Hypothalamus (tissue), 51 donors: ENCODE data around the gene TTC24.
A peak's percentile ranks its signal among the peaks of the same experiment; 100 is the strongest.

Experiments used
- DNase-seq, 51 donors: peaks; one replicate each; lab custom pipeline; 2025; lab: John Stamatoyannopoulos, UW

The TTC24 gene

DNA sequence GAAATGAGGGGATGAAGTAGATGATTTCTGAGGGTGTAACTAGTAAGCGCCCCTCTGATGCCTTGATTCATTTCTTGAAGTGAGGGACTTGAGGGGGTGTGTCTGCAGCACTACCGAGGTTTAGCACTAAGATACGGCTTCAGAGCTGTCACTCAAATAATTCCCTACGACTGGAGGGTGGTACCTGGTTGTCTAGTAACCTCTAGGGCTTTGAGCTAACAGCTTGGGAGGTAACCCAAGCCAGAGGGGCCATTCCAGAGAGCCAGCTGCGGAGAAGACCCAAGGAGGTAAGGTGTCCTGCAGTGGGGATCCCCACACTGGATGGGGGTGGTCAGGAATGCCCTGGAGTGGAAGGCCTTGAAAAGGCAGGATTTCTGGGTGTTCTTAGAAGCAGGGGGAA, at the start of gene TTC24:
Gene TTC24, plus strand, starts transcription at position 252 of the 400 bp plus-strand sequence. CDS start 1,642 bp downstream, outside the sequence.
- DNase-seq: no peak

DNA sequence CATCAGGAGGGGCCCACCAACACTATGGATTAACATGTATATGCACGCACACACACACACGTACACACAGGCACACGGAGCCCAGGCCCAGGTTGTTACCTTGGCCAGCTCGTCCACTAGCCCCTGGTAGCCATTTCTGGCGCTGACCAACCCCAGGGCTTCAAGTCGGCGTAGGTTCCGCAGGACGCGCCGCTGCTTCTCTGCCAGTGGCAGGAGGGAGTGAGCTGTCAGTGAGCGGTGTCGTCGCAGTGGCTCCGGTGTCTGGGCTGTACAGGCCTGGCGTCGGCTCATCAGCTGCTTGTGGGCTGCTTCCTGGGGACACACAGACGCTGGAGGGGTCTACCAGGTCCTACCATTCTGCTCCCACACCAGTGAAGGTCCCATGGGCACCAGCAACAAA, 49.5 kb upstream of the TTC24 start:
- DNase-seq: no peak

DNA sequence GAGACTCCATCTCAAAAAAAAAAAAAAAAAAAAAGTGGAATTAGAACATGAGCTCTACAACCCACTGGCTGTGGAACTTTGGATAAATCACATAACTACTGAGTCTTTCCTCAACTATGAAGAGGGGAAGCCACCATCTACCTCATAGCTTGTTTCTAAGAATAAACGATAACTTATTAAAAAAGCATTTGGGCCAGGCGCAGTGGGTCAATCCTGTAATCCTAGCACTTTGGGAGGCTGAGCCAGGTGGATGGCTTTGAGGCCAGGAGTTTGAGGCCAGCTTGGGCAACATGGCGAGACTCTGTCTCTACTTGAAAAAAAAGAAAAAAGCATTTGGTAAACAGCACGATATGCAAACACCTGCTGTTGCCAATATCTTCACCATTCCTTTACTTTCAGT, 47.1 kb upstream of the TTC24 start:
- DNase-seq: no peak

DNA sequence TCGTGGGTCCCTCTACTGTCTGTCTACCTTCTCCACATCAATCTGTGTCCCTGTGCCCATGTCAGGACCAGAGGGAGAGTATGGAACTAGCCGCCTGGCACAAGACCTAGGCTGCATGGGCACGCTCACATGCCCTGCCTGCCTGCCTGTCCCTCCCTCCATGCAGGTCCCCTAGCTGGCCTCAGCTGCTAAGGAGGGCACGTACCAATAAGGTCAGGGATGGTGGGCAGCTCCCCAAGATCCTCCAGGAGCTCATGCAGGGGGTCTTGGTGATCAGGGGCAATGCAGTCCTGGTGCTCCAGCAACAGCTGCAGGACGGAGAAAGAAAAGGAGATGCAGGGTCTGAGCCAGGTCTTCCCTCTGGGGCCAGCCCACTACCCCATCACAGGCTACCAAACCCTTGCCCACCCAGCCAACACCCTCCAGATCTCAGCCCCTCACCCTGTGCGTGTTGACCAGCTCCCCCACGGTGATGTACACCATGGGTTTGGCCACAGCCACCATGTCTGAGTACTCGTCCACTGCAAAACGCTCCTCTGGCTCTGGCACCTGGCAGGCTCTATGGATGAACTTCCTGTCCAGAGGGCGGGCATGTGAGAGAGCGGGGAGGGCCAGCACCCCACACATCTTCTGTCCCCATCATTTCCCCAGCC, 45.8 kb upstream of the TTC24 start:
- no peak for DNase-seq

DNA sequence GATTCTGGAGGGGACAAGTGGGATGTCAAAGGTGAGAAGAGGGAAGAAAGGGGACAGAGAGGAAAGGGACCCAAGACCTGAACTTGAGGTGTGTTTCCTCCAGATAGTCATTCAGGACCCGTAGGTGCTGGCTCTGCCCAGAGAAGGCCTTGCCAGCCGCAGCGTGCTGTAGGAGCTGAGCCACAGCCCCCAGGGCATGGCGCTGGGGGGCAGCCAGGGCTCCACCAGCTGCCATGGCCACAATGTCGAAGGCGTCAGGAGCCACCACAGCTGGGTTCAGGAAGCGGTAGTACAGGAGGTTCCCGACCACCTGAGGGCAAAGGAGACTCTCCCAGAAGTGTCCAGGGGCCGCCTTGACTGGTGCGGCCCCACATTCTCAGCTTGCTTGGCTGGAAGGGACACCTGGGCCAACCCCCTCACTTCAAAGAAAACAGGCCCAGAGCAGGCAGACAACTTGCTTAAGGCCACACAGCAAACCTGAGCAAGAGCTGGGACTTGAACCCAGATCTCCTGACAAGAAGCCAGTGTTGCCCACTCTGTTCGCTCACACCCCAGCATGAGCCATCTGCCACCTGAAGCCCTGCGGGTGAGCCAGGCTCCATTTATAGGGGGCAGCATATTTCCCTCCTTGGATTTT, 45.0 kb upstream of the TTC24 start:
- DNase-seq: no peak

DNA sequence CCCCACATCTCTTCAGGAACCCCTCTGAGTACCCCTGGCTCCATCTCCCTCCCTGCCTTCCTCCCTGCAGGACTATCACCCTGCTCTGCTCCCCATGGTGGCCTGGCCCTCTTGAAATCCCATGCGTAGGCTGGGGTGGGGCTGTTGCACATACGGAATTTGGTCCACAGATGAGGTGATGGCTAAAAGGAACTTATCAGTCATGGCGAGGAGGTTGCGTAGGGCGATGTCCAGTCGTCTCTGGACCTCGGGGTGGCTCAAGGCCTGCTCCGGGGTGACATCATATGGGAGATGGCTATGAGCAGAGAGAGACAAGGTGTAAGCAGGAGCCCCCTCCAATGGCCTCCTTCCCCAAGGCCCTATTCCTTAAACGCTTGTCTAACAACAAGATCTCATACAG, 42.5 kb upstream of the TTC24 start:
- no peak for DNase-seq

DNA sequence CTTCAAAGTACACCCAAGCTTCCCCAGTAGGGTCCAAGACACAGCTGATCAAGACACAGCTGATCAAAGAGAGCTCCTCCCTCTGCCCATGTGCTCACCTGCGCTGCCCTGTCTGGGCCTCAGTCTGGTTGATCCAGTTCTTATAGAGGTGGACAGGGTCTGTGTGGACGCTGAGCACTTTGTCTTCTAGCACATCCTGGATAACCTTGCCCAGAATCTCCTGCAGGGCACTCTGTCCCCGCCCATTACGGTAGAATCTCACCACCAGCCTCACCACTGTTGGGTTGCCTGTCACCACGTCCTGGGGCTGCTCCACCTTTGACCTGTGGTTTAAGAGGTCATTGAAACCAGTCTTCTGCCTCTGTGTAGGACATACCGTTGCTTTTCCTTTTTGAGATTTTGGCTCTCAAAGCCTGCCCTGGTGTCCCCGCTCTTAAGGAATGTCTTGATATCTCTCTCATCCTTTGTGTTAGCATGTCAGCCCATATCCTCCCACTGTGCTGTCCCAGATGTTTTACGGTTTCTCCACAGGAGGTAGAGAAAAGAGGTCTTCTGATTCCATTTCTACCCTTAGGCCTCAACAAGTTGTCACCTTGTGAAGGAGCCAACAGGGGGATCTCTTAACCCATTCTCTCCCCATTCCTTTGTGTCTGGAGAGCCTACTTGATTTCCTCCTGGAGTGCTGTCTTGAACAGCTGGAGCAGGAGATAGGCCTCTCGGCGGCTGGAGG, 40.6 kb upstream of the TTC24 start:
- no peak for DNase-seq

DNA sequence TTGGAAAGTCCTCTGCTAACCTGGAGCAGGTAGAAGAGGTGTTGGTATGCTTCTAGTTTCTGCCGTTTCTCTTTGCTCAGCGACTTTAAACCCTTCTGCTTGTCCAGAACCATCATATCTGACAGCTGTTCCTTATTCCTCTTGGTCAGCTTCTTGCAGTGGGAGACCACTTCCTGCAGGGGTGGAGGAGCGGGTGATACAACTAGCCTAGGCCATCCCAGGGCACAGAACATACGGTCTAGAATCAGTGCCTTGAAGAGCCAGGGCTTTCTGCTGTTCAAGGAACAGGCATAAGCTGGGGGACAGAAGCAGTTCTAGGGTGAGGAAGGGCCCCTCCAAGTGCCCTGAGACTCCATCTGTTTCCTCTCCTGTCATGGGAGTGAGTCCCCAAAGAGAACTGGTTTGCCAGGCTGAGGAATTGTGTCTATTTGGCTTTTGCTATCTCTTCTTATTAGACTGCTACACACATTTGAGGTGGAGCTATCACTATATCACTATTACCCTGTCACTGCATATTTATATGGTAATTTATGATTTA, 39.6 kb upstream of the TTC24 start:
- DNase-seq: peak in 1 of 51 donors; percentile 11

DNA sequence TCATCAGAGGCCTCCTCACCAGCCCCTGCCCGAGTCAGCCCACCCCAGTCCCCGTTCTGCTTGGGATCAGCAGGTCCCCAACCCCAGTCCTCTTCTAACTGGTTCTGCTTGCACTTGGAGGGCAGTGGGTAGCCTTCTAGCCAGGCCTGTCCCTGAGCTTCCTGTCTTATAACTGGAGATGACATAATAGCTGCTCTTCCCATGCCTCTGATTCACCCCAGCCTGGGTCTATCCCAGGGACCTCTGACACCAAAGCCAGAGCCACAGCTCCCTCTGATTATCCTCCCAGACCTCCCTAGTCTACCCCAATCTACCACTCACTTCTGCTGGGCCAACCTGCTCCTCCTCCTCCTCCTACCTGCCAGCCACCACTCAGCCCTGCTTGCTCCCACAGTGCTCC, 38.6 kb upstream of the TTC24 start:
- DNase-seq: no peak

DNA sequence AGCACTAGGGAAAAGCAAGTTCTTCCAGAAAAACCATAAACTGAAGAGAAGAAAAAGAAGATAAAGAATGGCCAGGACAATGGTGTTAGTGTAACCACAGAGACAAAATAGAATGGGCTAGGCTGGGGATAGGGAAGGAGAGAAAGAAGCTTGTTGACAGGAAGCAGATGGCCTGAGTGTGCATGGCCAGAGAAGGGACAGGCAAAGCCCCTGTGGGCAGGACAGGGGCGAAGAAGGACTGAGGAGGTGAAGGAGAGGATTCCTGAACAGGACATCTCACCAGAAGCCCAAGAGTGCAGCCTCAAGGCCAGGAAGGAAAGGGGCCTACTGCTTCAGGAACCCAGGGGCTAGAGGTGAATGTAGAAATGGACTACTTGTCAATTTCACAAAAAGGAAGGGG, 36.5 kb upstream of the TTC24 start:
- DNase-seq: no peak

DNA sequence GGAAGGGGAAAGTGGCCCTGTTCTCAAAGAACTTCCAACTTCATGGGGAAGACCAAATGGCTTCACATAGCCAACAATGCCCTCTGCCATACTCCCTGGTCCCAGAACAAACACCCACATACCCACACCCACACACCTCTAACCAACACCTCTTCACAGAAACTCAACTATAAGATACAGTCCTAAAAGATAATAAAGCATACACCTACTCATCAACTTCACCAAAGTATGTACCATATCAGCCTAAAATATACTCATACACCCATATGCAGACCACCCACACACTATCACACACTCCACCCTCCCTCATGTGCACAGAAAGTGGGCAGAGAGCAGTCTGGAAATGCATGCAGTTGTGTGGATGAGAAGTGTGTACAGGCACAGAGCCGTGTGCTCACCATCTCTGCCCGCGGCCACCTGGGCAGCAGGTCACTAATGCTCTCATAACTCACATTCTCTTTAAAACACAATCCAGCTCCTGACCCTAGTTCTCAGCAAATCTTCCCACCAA, 34.9 kb upstream of the TTC24 start:
- peak in 1 of 51 donors; percentile 8 for DNase-seq

DNA sequence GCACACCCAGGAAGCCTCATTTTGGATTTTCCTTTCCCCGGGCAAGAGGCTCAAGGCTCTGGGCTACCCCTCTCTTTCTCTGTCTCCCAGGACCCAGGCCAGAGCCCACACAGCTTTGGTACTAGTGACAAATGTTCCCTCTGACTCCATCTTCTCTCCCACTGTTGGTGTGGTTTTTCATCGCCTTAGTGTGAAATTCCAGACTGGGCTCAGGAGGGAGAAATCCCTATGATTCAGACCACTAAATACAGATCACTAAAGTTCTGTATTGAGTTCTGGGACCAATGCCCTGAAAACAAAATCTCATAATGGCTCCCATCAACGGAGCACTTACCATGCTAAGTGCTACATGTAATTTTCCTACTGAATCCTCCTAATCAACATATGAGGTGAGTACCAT, 33.3 kb upstream of the TTC24 start:
- DNase-seq: peak in 1 of 51 donors; percentile 12

DNA sequence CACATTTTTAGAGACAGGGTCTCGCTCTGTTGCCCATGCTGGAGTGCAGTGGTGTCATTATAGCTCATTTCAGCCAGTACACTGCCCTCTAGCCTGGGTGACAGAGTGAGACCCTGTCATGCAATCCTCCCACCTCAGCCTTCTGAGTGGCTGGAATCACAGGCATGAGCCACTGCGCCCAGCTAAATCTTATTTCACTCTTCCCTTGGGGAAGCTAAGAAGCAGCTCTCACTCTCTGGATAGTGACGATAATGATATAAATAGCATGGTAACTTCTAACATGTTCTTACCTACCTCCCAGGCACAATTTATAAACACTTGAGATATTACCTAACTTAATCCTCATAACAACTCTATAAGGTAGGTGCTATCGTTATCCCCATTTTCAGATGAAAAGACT, 32.1 kb upstream of the TTC24 start:
- DNase-seq: no peak

DNA sequence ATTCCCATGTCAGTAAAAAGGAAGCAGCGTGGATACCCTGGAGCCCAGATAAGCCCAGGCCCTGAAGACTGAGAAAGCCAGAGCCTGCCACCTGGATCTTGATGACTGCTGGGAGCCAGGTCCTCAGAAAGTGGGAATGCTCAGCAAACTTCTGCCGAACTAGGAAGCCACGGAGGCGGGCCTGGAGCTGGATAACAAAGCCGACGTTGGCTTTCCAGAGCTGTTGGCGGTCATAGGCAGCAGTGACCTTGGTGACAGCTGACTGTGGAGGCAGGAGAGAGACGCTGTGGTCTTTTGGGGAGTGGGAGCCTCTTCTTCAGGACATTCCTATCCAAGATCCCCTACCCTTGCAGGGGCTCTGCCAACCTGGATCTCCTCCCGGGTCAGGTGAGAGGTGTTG, 31.5 kb upstream of the TTC24 start:
- no peak for DNase-seq

DNA sequence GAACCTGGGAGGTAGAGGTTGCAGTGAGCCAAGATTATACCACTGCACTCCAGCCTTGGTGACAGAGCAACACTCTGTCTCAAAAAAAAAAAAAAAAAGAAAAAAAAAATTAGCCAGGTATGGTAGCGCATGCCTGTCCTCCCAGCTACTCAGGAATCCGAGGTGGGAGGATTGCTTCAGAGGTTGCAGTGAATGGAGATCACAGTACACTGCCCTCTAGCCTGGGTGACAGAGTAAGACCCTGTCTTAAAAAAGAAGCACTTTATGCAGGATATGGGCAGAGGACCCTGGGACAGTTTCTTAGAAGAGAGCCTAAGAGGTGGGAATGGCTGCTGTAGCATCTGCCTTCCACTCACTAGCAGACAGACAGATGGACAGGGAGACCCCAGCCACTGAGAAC, 30.1 kb upstream of the TTC24 start:
- no peak for DNase-seq

DNA sequence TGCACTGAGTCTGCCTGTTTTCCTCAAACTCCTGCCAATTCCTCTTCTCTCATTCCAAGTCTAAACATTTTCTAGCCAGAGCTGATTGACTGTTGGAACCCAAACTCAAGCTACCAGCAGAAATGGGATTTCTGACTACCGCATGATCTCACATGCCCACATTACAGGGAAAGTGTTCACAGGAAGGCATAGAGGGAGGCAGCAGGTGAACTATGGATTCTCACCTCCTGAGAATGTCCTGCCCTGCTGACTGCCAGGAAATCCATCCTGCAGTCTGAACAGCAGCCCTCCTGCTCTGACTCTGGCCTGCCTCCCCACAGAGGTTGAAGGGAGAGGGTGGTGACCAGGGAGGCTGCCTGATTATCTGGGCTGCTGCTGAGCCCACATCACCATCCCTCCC, 29.7 kb upstream of the TTC24 start:
- no peak for DNase-seq

DNA sequence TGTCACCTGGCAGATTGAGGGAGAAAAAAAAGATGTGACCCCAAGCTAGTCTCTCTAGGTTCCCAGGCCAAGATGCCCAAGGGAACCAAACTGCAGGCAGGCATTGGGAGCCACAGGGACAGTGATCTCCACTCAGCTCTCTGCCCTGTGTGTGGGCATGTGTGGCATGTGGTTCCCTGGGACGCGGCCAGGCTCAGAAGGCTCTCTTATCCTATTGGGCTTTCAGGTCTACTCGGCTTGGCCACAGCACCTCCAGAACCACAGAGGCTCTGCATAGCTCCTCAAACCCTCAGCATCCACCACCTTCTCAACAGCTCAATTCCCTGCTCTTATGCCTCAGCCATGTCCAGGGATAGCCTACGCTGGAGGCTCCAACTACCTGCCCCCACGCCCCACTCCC, 29.2 kb upstream of the TTC24 start:
- no peak for DNase-seq

DNA sequence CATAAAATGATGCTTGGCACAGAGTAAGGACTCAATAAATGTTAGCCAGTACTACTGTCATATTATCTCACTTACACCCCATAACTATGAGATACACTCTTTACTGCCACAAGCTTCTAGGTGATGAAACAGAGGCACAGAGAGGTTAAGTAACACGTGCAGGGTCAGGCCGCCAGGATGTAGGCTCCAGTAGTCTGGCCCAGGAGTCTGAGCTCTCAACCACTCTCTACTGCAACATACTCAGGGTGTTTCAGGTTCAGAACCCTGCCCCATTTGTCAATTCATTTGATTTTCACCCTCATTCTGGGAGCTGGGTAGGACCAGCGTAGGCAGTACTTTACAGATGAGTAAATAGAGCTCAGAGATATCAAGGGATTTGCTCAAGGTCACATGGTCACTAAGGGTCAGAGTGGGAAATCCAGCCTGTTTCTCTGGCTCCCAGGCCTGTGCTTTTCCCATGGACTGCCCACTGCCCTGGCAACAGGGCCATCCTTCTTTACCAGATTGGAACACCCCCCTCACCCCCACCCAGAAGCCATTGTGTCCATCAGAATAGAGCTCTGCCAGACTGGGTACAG, 28.4 kb upstream of the TTC24 start:
- DNase-seq: no peak

DNA sequence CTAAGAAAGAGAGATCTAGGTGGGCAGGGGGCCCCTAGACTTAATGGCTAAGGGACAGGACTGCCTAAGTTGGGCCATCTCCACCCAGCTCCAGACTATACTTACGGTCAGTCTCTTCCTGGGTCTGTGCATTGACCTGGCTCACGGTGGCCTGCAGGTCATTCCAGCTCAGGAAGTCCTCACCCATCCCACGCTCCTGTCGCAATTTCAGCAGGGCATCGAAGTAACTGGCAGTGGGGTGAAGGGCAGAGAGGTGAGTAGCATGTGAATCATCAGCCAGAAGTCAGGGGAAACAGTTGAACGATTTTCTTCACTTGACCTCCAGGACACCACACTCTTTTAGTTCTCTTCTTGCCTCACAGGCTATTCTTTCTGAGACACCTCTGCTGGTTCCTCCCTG, 27.7 kb upstream of the TTC24 start:
- no peak for DNase-seq

DNA sequence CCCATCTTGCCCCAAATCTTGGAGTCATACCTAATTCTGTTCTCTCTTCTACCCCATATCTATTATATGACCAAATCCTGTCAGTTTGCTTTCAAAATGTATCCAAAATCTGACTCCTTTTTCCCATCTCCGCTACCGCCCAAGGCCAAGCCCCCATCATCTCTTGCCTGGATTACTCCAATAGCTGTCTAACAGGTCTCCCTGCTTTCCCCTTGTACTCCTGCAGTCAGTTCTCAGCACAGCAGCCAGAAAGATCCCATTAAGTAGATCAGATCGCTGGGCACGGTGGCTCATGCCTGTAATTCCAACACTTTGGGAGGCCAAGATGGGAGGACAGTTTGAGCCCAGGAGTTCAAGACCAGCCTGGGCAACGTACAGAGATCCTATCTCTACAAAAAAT, 27.0 kb upstream of the TTC24 start:
- no peak for DNase-seq

DNA sequence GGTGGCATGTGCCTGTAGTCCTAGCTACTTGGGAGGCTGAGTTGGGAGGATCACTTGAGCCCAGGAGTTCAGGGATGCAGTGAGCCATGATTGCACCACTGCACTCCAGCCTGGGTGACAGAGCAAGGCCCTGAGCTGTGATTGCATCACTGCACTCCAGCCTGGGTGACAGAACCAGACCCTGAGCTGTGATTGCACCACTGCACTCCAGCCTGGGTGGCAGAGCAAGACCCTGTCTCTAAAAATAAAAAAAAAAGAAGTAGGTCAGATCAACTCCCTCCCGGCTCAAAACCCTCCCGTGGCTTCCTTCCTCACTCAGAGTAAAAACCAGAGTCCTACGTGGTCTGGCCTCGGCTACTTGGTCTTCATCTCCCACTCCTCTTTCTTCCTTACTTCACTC, 26.6 kb upstream of the TTC24 start:
- DNase-seq: peak in 17 of 51 donors; percentile 4 to 49 (median 12)
